ENCODE measurements around the gene LRRC3B. TPM values are rescaled to one million over a fixed set of nuclear protein-coding genes. Genes with fewer than 3 reads are reported as not detected.

The LRRC3B gene
- total RNA-seq, 1 experiment from 2014 or later = 0.29 TPM

- no peak for DNase-seq (ENCODE audit: low read depth)
These were observed 85.9 kb downstream of the LRRC3B start for GRCh38 chr3:26708501-26708900.

GRCh38 chr3:26712211-26713026 is 89.8 kb downstream of the LRRC3B start:
- peak; percentile 20 for DNase-seq (ENCODE audit: low read depth)

- no peak for DNase-seq (ENCODE audit: low read depth)
These were observed 90.5 kb downstream of the LRRC3B start for GRCh38 chr3:26713091-26713490.

GRCh38 chr3:26714485-26714884 is 91.9 kb downstream of the LRRC3B start:
- DNase-seq (ENCODE audit: low read depth) = no peak

GRCh38 chr3:26715431-26715830 is 92.9 kb downstream of the LRRC3B start:
- DNase-seq (ENCODE audit: low read depth) = no peak

GRCh38 chr3:26718315-26718714 is 95.7 kb downstream of the LRRC3B start:
- no peak for DNase-seq (ENCODE audit: low read depth)

- no peak for DNase-seq (ENCODE audit: low read depth)
These were observed 96.6 kb downstream of the LRRC3B start for GRCh38 chr3:26719134-26719533.

- no peak for DNase-seq (ENCODE audit: low read depth)
These were observed 98.5 kb downstream of the LRRC3B start for GRCh38 chr3:26721047-26721446.

GRCh38 chr3:26731843-26732242 is 109.3 kb downstream of the LRRC3B start:
- no peak for DNase-seq (ENCODE audit: low read depth)

GRCh38 chr3:26750263-26750662 is 127.7 kb downstream of the LRRC3B start:
- DNase-seq (ENCODE audit: low read depth) = no peak

- no peak for DNase-seq (ENCODE audit: low read depth)
These were observed 129.9 kb downstream of the LRRC3B start for GRCh38 chr3:26752466-26752865.

- no peak for DNase-seq (ENCODE audit: low read depth)
These were observed 130.5 kb downstream of the LRRC3B start for GRCh38 chr3:26753095-26753494.

GRCh38 chr3:26757978-26758377 is 135.4 kb downstream of the LRRC3B start:
- DNase-seq (ENCODE audit: low read depth) = no peak

Data from HT1080 (cell line).